ENCODE data around the gene LY6G6C. TPM values are rescaled to one million over a fixed set of nuclear protein-coding genes. Genes with fewer than 3 reads are reported as not detected.
A peak's percentile ranks its signal among the peaks of the same experiment; 100 is the strongest.

LY6G6C gene, protein sequence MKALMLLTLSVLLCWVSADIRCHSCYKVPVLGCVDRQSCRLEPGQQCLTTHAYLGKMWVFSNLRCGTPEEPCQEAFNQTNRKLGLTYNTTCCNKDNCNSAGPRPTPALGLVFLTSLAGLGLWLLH
- 0.51 TPM for polyA plus RNA-seq (2013, experiment 1 of 2)
- 0.29 TPM for polyA plus RNA-seq (2013, experiment 2 of 2)

- Histone ChIP-seq H3K56ac (ENCODE audit: low read length) (no peak within 1 kb of the TSS), H4K5ac (ENCODE audit: low read length) (no peak within 1 kb of the TSS), H3K23ac (ENCODE audit: low read length) (no peak within 1 kb of the TSS), H3K18ac (ENCODE audit: low read length) (no peak within 1 kb of the TSS), H2AK5ac (ENCODE audit: low read length) (no peak within 1 kb of the TSS), H4K8ac (ENCODE audit: low read depth, low read length) (no peak within 1 kb of the TSS), H3K4me3 (ENCODE audit: low read length) (no peak within 1 kb of the TSS), H3K4me1 (ENCODE audit: control insufficient read depth, low read depth, low read length) (peaks cover 5% of the 10 kb centered on the region), H3K27ac (ENCODE audit: low read depth, low read length) (no peak within 1 kb of the TSS), H3K4ac (ENCODE audit: low read depth, low read length) (no peak within 1 kb of the TSS), H3K27me3 (ENCODE audit: insufficient read depth, low read length, poor library complexity) (no peaks in the 10 kb centered on the region), H3K79me1 (ENCODE audit: low read length) (no peaks in the 10 kb centered on the region), H2BK5ac (ENCODE audit: low read length) (no peak within 1 kb of the TSS), H3K36me3 (ENCODE audit: control insufficient read depth, insufficient read depth, low read length) (peaks cover 1% of the 10 kb centered on the region), H2BK15ac (replicated peaks; ENCODE audit: low read depth) (no peak within 1 kb of the TSS), H3K4me2 (ENCODE audit: low read length) (no peak within 1 kb of the TSS), H3K79me2 (ENCODE audit: control insufficient read depth, insufficient read depth, low read length) (no peaks in the 10 kb centered on the region), H2BK120ac (ENCODE audit: low read depth, low read length) (no peak within 1 kb of the TSS), H3K9ac (ENCODE audit: low read length) (no peak within 1 kb of the TSS)
- no CpG with 5 or more reads among the region's 4 CpGs for WGBS (ENCODE audit: extremely low coverage, insufficient coverage, low lambda C conversion rate)
- no peak for DNase-seq
Observed at GRCh38 chr6:31721351-31722020, at the start of gene LY6G6C. LY6G6C (minus strand) TSS chr6:31721746; CDS start chr6:31721679, 67 bp downstream.

- Histone ChIP-seq H3K27me3 (ENCODE audit: insufficient read depth, low read length, poor library complexity) (no peaks in the 10 kb centered on the region), H3K36me3 (ENCODE audit: control insufficient read depth, insufficient read depth, low read length) (no peaks in the 10 kb centered on the region), H3K18ac (ENCODE audit: low read length) (no peak overlapping the region), H3K4me1 (ENCODE audit: control insufficient read depth, low read depth, low read length) (no peaks in the 10 kb centered on the region), H3K9ac (ENCODE audit: low read length) (no peak overlapping the region), H2BK15ac (replicated peaks; ENCODE audit: low read depth) (no peak overlapping the region), H4K8ac (ENCODE audit: low read depth, low read length) (no peak overlapping the region), H3K79me1 (ENCODE audit: low read length) (no peaks in the 10 kb centered on the region), H4K5ac (ENCODE audit: low read length) (no peak overlapping the region), H2BK120ac (ENCODE audit: low read depth, low read length) (no peak overlapping the region), H3K4ac (ENCODE audit: low read depth, low read length) (no peak overlapping the region), H3K4me2 (ENCODE audit: low read length) (no peak overlapping the region), H2AK5ac (ENCODE audit: low read length) (no peak overlapping the region), H3K56ac (ENCODE audit: low read length) (no peak overlapping the region), H2BK5ac (ENCODE audit: low read length) (no peak overlapping the region), H3K23ac (ENCODE audit: low read length) (no peak overlapping the region), H3K27ac (ENCODE audit: low read depth, low read length) (no peak overlapping the region), H3K4me3 (ENCODE audit: low read length) (no peak overlapping the region), H3K79me2 (ENCODE audit: control insufficient read depth, insufficient read depth, low read length) (no peaks in the 10 kb centered on the region)
- WGBS (ENCODE audit: extremely low coverage, insufficient coverage, low lambda C conversion rate) = no CpG with 5 or more reads among the region's 2 CpGs
- no peak for DNase-seq
Observed at GRCh38 chr6:31770860-31771259, 49.3 kb upstream of the LY6G6C start.

GRCh38 chr6:31769684-31770371, 48.3 kb upstream of the LY6G6C start:
- Histone ChIP-seq H3K27ac (ENCODE audit: low read depth, low read length) (no peak overlapping the region), H3K4me2 (ENCODE audit: low read length) (no peak overlapping the region)
- DNase-seq = peak; percentile 88

GRCh38 chr6:31768363-31769257, 47.1 kb upstream of the LY6G6C start:
- Histone ChIP-seq H3K27ac (ENCODE audit: low read depth, low read length) (no peak overlapping the region), H3K4ac (ENCODE audit: low read depth, low read length) (no peak overlapping the region), H3K4me2 (ENCODE audit: low read length) (no peak overlapping the region), H3K56ac (ENCODE audit: low read length) (no peak overlapping the region), H3K4me3 (ENCODE audit: low read length) (no peak overlapping the region), H3K18ac (ENCODE audit: low read length) (no peak overlapping the region), H3K23ac (ENCODE audit: low read length) (no peak overlapping the region), H4K5ac (ENCODE audit: low read length) (no peak overlapping the region), H3K79me2 (ENCODE audit: control insufficient read depth, insufficient read depth, low read length) (no peaks in the 10 kb centered on the region), H3K27me3 (ENCODE audit: insufficient read depth, low read length, poor library complexity) (no peaks in the 10 kb centered on the region), H2BK120ac (ENCODE audit: low read depth, low read length) (no peak overlapping the region), H2BK5ac (ENCODE audit: low read length) (no peak overlapping the region), H4K8ac (ENCODE audit: low read depth, low read length) (no peak overlapping the region), H3K79me1 (ENCODE audit: low read length) (no peaks in the 10 kb centered on the region), H3K36me3 (ENCODE audit: control insufficient read depth, insufficient read depth, low read length) (no peaks in the 10 kb centered on the region), H2AK5ac (ENCODE audit: low read length) (no peak overlapping the region), H2BK15ac (replicated peaks; ENCODE audit: low read depth) (no peak overlapping the region), H3K4me1 (ENCODE audit: control insufficient read depth, low read depth, low read length) (no peaks in the 10 kb centered on the region), H3K9ac (ENCODE audit: low read length) (no peak overlapping the region)
- WGBS (ENCODE audit: extremely low coverage, insufficient coverage, low lambda C conversion rate) = no CpG with 5 or more reads among the region's 18 CpGs
- DNase-seq = no peak

More at GRCh38 chr6:31769684-31770371, 48.3 kb upstream of the LY6G6C start:
- Histone ChIP-seq H4K5ac (ENCODE audit: low read length) (no peak overlapping the region), H3K23ac (ENCODE audit: low read length) (no peak overlapping the region), H4K8ac (ENCODE audit: low read depth, low read length) (no peak overlapping the region), H3K27me3 (ENCODE audit: insufficient read depth, low read length, poor library complexity) (no peaks in the 10 kb centered on the region), H2BK120ac (ENCODE audit: low read depth, low read length) (no peak overlapping the region), H3K4ac (ENCODE audit: low read depth, low read length) (no peak overlapping the region), H3K36me3 (ENCODE audit: control insufficient read depth, insufficient read depth, low read length) (no peaks in the 10 kb centered on the region), H2BK15ac (replicated peaks; ENCODE audit: low read depth) (no peak overlapping the region), H3K4me1 (ENCODE audit: control insufficient read depth, low read depth, low read length) (no peaks in the 10 kb centered on the region), H2BK5ac (ENCODE audit: low read length) (no peak overlapping the region), H3K9ac (ENCODE audit: low read length) (no peak overlapping the region), H3K79me1 (ENCODE audit: low read length) (no peaks in the 10 kb centered on the region), H3K79me2 (ENCODE audit: control insufficient read depth, insufficient read depth, low read length) (no peaks in the 10 kb centered on the region), H2AK5ac (ENCODE audit: low read length) (no peak overlapping the region), H3K4me3 (ENCODE audit: low read length) (no peak overlapping the region), H3K18ac (ENCODE audit: low read length) (no peak overlapping the region), H3K56ac (ENCODE audit: low read length) (peak overlapping the region; percentile 5)
- WGBS (ENCODE audit: extremely low coverage, insufficient coverage, low lambda C conversion rate) = no CpG with 5 or more reads among the region's 12 CpGs

DNA sequence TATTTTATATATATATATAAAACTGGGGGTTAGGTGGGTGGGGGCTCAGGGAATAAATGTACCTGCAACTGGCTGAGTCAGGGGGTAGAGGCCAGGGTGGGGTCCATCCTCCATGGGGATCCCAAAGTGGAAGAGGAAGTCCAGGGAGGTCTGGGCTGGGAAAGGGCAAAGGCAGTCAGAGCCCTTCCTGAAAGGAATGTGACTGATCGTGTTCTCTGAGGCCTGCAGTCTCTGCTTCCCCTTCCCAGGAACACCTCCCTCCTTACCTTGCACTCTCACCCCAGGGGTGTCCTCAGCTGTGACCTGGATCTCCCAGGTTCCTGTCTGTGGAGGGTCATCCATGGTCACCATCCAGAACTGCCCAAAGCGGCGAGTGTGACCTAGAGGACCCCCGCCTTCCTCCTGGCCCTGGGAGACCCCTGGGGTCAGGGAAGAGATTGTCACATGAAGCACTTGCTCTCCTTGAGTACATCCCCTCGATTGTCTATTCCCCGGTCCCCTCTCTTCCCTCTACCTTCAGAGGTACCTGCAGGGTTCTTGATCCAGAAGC, 45.6 kb upstream of the LY6G6C start:
- no peak overlapping the region for H3K4me3 ChIP-seq (ENCODE audit: low read length)
- H3K4me2 ChIP-seq (ENCODE audit: low read length) = no peak overlapping the region
- no peak overlapping the region for H3K4ac ChIP-seq (ENCODE audit: low read depth, low read length)
- no peak overlapping the region for H2AK5ac ChIP-seq (ENCODE audit: low read length)
- no CpG with 5 or more reads among the region's 6 CpGs for WGBS (ENCODE audit: extremely low coverage, insufficient coverage, low lambda C conversion rate)
- H2BK5ac ChIP-seq (ENCODE audit: low read length) = no peak overlapping the region
- no peak overlapping the region for H2BK15ac ChIP-seq (replicated peaks; ENCODE audit: low read depth)
- H3K56ac ChIP-seq (ENCODE audit: low read length) = no peak overlapping the region
- H2BK120ac ChIP-seq (ENCODE audit: low read depth, low read length) = no peak overlapping the region
- H4K5ac ChIP-seq (ENCODE audit: low read length) = no peak overlapping the region
- peak; percentile 42 for DNase-seq
- H3K23ac ChIP-seq (ENCODE audit: low read length) = no peak overlapping the region
- no peak overlapping the region for H4K8ac ChIP-seq (ENCODE audit: low read depth, low read length)
- H3K18ac ChIP-seq (ENCODE audit: low read length) = no peak overlapping the region
- peaks cover 5% of the 10 kb centered on the region for H3K4me1 ChIP-seq (ENCODE audit: control insufficient read depth, low read depth, low read length)
- no peaks in the 10 kb centered on the region for H3K27me3 ChIP-seq (ENCODE audit: insufficient read depth, low read length, poor library complexity)
- no peak overlapping the region for H3K9ac ChIP-seq (ENCODE audit: low read length)
- H3K36me3 ChIP-seq (ENCODE audit: control insufficient read depth, insufficient read depth, low read length) = no peaks in the 10 kb centered on the region
- H3K27ac ChIP-seq (ENCODE audit: low read depth, low read length) = no peak overlapping the region
- no peaks in the 10 kb centered on the region for H3K79me2 ChIP-seq (ENCODE audit: control insufficient read depth, insufficient read depth, low read length)
- H3K79me1 ChIP-seq (ENCODE audit: low read length) = no peaks in the 10 kb centered on the region

Data from mesendoderm (in vitro differentiated cells).